ENCODE results near the gene SMCO3. TPM values are rescaled to one million over a fixed set of nuclear protein-coding genes. Genes with fewer than 3 reads are reported as not detected.

Gene SMCO3
- total and polyA plus RNA-seq, 2 of the 13 experiments (the other 11 are each of a cell fraction or from before 2014, with no cell fraction given) = 0.29 to 0.42 TPM

DNA sequence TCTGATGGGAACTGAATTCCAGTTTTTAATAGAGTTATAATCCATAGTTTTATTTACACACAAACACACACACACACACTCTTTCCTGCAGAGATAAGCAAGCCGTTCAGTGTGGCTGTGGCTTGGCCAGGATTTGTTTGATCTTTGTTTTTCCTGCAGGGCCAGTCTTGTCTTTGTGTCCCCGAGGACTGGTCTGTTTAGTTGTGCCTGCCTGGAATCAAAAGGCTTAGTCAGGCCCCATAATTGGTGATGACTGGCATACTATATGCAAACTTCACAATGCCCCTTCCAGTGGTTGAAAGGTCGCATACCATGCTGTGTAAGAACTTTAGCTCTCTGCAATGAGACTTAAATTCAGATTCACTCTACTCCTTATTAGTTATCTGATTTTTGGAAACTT, 36.7 kb downstream of the SMCO3 start:
- Histone ChIP-seq H3K4me3 (replicated peaks in 1 of 3; ENCODE audit: insufficient read depth in 1 of 3, low read depth in 2 of 3, low read length in 3 of 3) (no peak overlapping the region), H3K36me3 (replicated peaks in 1 of 2; ENCODE audit: control insufficient read depth in 1 of 2, insufficient read depth in 2 of 2, low read length in 2 of 2) (no peaks in the 10 kb centered on the region), H2AFZ (ENCODE audit: low read length) (no peak overlapping the region), H3K4me1 (ENCODE audit: insufficient read depth, low read length) (peaks cover 42% of the 10 kb centered on the region), H3K9me3 (ENCODE audit: low read length) (no peaks in the 10 kb centered on the region), H3K9ac (ENCODE audit: insufficient read depth, low read depth, low read length) (no peak overlapping the region), H3K27me3 (ENCODE audit: control insufficient read depth in 1 of 2, insufficient read depth in 2 of 2, low read length in 2 of 2) (no peaks in the 10 kb centered on the region; a peak in 2 of 5 replicates), H4K20me1 (ENCODE audit: insufficient read depth, low read length) (no peaks in the 10 kb centered on the region), H3K79me2 (ENCODE audit: insufficient read depth, low read length) (peaks cover 7% of the 10 kb centered on the region), H3K27ac (ENCODE audit: extremely low read length, insufficient read depth, low read length) (no peak overlapping the region), H3K4me2 (ENCODE audit: low read depth, low read length) (peak overlapping the region; percentile 55)
- ATAC-seq (peak; percentile 38), DNase-seq (ENCODE audit: low spot score) (peak; percentile 77), FAIRE-seq (peak; percentile 12)
- POLR2A ChIA-PET = interaction anchor here (1.4 kb wide), 1 partner anchor 26 kb away, joined by 6 read pairs; the partner anchor contains the start of genes C12orf60 and WBP11
- 5% methylated on average over 3 of the region's 3 CpGs for WGBS (ENCODE audit: low lambda C conversion rate)
- in situ Hi-C loops (cut with HindIII; ENCODE audit: extremely low pct_ligation_motif_present, low pct_unique_long_range_greater_than_20kb) (no loop called here), intact Hi-C loops (cut with micrococcal nuclease; ENCODE audit: unreplicated experiment) (loop anchor here (10.0 kb wide), 1 partner anchor 1108 kb away; the partner anchor contains the start of gene STRAP)
- no TSS peak for BruUV-seq (replicated peaks)
- CTCF ChIA-PET (ENCODE audit: low intra/inter-chr PET ratio, low total read pairs) = no interaction called here
- TF ChIP-seq PPARG (CRISPR knock-in tag; conservative IDR thresholded peaks at IDR 0.05) (peak; percentile 47; the same call in 1 of the 2 replicates), ZBTB10 (CRISPR knock-in tag; IDR thresholded peaks at IDR 0.05; ENCODE audit: borderline replicate concordance) (no peak), TEAD3 (CRISPR knock-in tag; optimal IDR thresholded peaks at IDR 0.05; ENCODE audit: borderline replicate concordance) (peak; percentile 47), ZEB1 (IDR thresholded peaks at IDR 0.05; ENCODE audit: insufficient replicate concordance, low read depth) (no peak), PAXIP1 (CRISPR knock-in tag; conservative IDR thresholded peaks at IDR 0.05) (0 out of 2 replicates have a peak, but pooled peaks have one; percentile 30), SAP130 (CRISPR knock-in tag; IDR thresholded peaks at IDR 0.05; ENCODE audit: low read depth) (peak; percentile 40; the same call in 1 of the 2 replicates), TCF7 (IDR thresholded peaks at IDR 0.05; ENCODE audit: low read depth) (peak; percentile 50; the same call in 1 of the 2 replicates), FOXP1 (IDR thresholded peaks at IDR 0.05) (no peak), FOXP1 (CRISPR knock-in tag; IDR thresholded peaks at IDR 0.05) (peak; percentile 55; the same call in 1 of the 2 replicates), ZNF629 (CRISPR knock-in tag; conservative IDR thresholded peaks at IDR 0.05) (peak; percentile 78; the same call in 1 of the 2 replicates), FOSL2 (CRISPR knock-in tag; IDR thresholded peaks at IDR 0.05) (peak; percentile 34; the same call in 1 of the 2 replicates), MAFF (IDR thresholded peaks at IDR 0.05; ENCODE audit: low read depth, low read length) (peak; percentile 27; the same call in 1 of the 2 replicates), ELF3 (CRISPR knock-in tag; IDR thresholded peaks at IDR 0.05) (peak; percentile 14; the same call in 1 of the 2 replicates), CEBPB (IDR thresholded peaks at IDR 0.05; ENCODE audit: borderline replicate concordance, low read depth, low read length) (no peak), ARID3A (IDR thresholded peaks at IDR 0.05; ENCODE audit: low read depth, low read length) (0 out of 2 replicates have a peak, but pooled peaks have one; percentile 36), HIC2 (CRISPR knock-in tag; IDR thresholded peaks at IDR 0.05; ENCODE audit: low read depth) (peak; percentile 30; the same call in 1 of the 2 replicates)
